GM12873 (cell line): ENCODE measurements around the gene SHROOM4.

Experiments used
- TF ChIP-seq, protein P1 (sequence below): IDR thresholded peaks from 2 replicates; pipeline ENCODE4 v1.5.1; 2012; ENCODE audit warnings: low read depth, mild to moderate bottlenecking, moderate library complexity, low read length, control low read depth; ENCODE audit not compliant: insufficient read depth; ENCODE audit errors: missing control alignments

The SHROOM4 gene

DNA sequence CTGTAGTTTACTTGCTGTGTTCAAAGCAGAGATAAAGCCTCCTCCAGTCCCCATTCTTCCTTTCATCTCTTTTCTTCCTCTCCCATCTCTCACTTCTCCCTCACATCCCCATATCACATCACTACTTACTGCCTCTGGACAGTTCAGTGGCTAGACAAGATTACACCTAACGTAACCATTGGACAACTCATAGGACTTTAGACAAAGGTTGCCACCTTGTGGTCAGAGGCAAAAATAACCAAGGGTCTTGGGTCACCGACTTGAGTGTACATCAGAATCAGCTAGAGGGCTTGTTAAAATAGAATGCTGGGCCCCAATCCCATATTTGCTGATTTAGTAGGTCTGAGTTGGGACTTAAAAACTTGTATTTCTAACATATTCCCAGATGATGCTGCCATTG, 234.0 kb downstream of the SHROOM4 start:
- TF ChIP-seq, protein P1, sequence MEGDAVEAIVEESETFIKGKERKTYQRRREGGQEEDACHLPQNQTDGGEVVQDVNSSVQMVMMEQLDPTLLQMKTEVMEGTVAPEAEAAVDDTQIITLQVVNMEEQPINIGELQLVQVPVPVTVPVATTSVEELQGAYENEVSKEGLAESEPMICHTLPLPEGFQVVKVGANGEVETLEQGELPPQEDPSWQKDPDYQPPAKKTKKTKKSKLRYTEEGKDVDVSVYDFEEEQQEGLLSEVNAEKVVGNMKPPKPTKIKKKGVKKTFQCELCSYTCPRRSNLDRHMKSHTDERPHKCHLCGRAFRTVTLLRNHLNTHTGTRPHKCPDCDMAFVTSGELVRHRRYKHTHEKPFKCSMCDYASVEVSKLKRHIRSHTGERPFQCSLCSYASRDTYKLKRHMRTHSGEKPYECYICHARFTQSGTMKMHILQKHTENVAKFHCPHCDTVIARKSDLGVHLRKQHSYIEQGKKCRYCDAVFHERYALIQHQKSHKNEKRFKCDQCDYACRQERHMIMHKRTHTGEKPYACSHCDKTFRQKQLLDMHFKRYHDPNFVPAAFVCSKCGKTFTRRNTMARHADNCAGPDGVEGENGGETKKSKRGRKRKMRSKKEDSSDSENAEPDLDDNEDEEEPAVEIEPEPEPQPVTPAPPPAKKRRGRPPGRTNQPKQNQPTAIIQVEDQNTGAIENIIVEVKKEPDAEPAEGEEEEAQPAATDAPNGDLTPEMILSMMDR, result peak; percentile 75

GRCh38 chrX:50577326-50577725, 236.7 kb downstream of the SHROOM4 start:
- TF ChIP-seq, protein P1, result no peak

DNA sequence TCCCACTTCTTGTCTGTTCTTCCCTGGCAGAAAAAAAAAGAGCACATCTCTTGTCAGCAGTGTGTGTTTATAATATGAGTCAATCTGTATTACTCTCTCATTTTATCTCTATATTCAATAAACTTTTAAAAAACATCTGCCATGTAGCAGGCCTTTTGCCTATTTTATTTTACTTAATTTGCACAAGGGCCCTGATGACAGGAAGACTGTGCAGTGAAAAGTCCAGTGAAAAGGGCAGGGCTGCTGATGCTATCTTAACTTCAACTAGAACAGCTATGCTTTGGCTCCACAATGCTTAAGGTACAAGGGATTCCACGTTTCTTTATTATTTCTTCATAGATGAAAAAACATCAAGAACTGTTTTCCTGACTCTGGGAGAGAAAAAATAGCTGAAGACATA, 246.4 kb downstream of the SHROOM4 start:
- TF ChIP-seq, protein P1, result no peak

DNA sequence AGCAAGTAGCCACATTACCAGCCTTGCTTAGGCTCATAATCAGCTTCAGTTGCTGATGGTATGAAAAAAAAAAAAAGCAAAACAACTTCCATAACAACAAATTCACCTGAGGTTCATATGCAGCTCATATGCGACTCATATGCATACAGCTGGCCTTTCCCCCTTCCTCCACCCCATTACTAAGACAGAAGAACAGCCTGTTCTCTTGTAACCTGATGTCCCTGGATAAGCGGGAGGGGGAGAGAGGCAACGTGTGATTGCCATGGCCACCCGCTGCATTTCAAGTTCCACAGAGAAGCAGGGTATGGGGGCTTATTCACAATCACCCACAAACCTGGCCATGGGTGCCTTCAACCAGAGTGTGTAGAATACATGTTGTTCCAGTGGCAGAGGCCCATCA, 248.3 kb downstream of the SHROOM4 start:
- TF ChIP-seq, protein P1, result no peak
